PC-9 (cell line): Measurements from ENCODE around the gene TMEM30B. TPM values are rescaled to one million over a fixed set of nuclear protein-coding genes. Genes with fewer than 3 reads are reported as not detected.

Experiments
- BruUV-seq: library from RNA; stranded (reverse); fragments of 400-500 nt; replicated peaks from 2 replicates; lab custom pipeline; 2021; lab: Mats Ljungman, UMichigan
- CTCF ChIA-PET: fragments of 300-600 bp; sonication (Branson Sonifier 250); formaldehyde crosslinking; loops from one replicate; lab custom pipeline; 2022; ENCODE audit warnings: antibody characterized with exemption; lab: Charles Lee
- POLR2A ChIA-PET: fragments of 300-600 bp; sonication (Branson Sonifier 250); formaldehyde crosslinking; loops from one replicate; lab custom pipeline; 2022; ENCODE audit warnings: antibody characterized with exemption; ENCODE audit not compliant: unreplicated experiment; lab: Charles Lee
- DNase-seq, 2 experiments: peaks; one replicate each; pipeline versions ENCODE4 v3.0.0 to v3.0.0-alpha.2; 2015 to 2022; ENCODE audit warnings: mixed read lengths in 1 of 2
- H2AFZ ChIP-seq: fragments of 200-600 bp; sonication (generic); 2 replicates; pipeline ENCODE4 v1.8.1; 2017; ENCODE audit warnings: antibody characterized with exemption
- H3F3A ChIP-seq: fragments of 200-600 bp; sonication (generic); 2 replicates; pipeline ENCODE4 v1.8.1; 2017; ENCODE audit warnings: antibody characterized with exemption, mild to moderate bottlenecking, low read depth; ENCODE audit not compliant: insufficient read depth
- H3K27ac ChIP-seq: fragments of 200-600 bp; sonication (generic); 2 replicates; pipeline ENCODE4 v1.6.1; 2016; ENCODE audit warnings: mixed run types
- H3K27me3 ChIP-seq: fragments of 200-600 bp; sonication (generic); 2 replicates; pipeline ENCODE4 v1.6.1; 2016; ENCODE audit warnings: low read depth, mixed run types; ENCODE audit not compliant: insufficient read depth
- H3K36me3 ChIP-seq: fragments of 200-600 bp; sonication (generic); 2 replicates; pipeline ENCODE4 v1.6.1; 2016; ENCODE audit warnings: low read depth, mixed run types
- H3K4me1 ChIP-seq: fragments of 200-600 bp; sonication (generic); replicated peaks from 2 replicates; pipeline ENCODE4 v1.6.1; 2016; ENCODE audit warnings: mixed run types; ENCODE audit not compliant: insufficient read depth
- H3K4me2 ChIP-seq: fragments of 200-600 bp; sonication (generic); 2 replicates; pipeline ENCODE4 v1.6.1; 2017; ENCODE audit warnings: mixed run types
- H3K4me3 ChIP-seq: fragments of 200-600 bp; sonication (generic); 2 replicates; pipeline ENCODE4 v1.6.1; 2016; ENCODE audit warnings: mixed run types
- H3K79me2 ChIP-seq: fragments of 200-600 bp; sonication (generic); 2 replicates; pipeline ENCODE4 v1.6.1; 2017; ENCODE audit warnings: low read depth, mixed run types
- H3K9me2 ChIP-seq: fragments of 200-600 bp; sonication (generic); 2 replicates; pipeline ENCODE4 v1.8.1; 2017; ENCODE audit warnings: mild to moderate bottlenecking; ENCODE audit not compliant: insufficient read depth
- H3K9me3 ChIP-seq: fragments of 200-600 bp; sonication (generic); 2 replicates; pipeline ENCODE4 v1.8.1; 2016; ENCODE audit warnings: low read depth; ENCODE audit not compliant: insufficient read depth
- H4K20me1 ChIP-seq: fragments of 200-600 bp; sonication (generic); 2 replicates; pipeline ENCODE4 v1.8.1; 2017; ENCODE audit not compliant: insufficient read depth
- CTCF ChIP-seq: fragments of 200-600 bp; sonication (generic); conservative IDR thresholded peaks from 2 replicates; pipeline ENCODE4 v1.6.1; 2017; ENCODE audit warnings: mixed run types, antibody characterized with exemption, mild to moderate bottlenecking, moderate library complexity
- EZH2 ChIP-seq: fragments of 200-600 bp; sonication (generic); IDR thresholded peaks from 2 replicates; pipeline ENCODE4 v1.8.0; 2017; ENCODE audit warnings: antibody characterized with exemption, low read depth
- intact Hi-C: fragments of 100-400 bp; cut with micrococcal nuclease; formaldehyde crosslinking; loops from one replicate; pipeline ENCODE4 v1.10.0; 2022; ENCODE audit not compliant: unreplicated experiment
- total RNA-seq: library from RNA; stranded (reverse); gene quantifications from 2 replicates; pipeline ENCODE4 v1.2.3, GENCODE V29; 2021

The TMEM30B gene
- total RNA-seq, 1 experiment from 2014 or later, result 19.6 TPM

DNA sequence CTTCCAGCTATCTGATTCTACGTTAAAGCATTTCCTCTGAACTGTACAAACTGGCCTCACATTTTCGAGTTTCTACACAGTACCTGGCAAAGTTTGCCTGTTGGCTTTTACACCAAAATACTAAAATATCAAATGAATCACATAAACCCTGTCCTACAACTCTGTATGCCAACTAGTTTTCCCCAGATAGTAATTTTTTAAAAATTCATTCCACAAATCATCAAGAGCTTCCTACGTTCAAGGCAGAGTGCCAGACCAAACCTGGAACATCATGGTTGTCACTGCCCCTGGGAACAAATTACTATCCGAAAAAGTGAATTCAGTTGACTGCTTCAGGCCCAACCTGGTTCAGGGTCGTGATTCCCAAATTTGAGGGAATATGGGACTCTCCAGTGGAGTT lies 2.1 kb downstream of the TMEM30B start:
- Histone ChIP-seq H3K4me2 (peak overlapping the region; percentile 98), H3K4me3 (peak overlapping the region; percentile 93)

GRCh38 chr14:61277784-61278183 lies 3.4 kb downstream of the TMEM30B start:
- Histone ChIP-seq H3K79me2 (peaks cover 40% of the 10 kb centered on the region), H3F3A (peaks cover 20% of the 10 kb centered on the region), H3K4me3 (peak overlapping the region; percentile 93), H3K9me2 (no peaks in the 10 kb centered on the region), H3K36me3 (no peaks in the 10 kb centered on the region), H4K20me1 (peaks cover 19% of the 10 kb centered on the region), H2AFZ (no peak overlapping the region), H3K27me3 (no peaks in the 10 kb centered on the region), H3K27ac (no peak overlapping the region), H3K9me3 (no peaks in the 10 kb centered on the region), H3K4me1 (peaks cover 32% of the 10 kb centered on the region), H3K4me2 (peak overlapping the region; percentile 98)
- no TSS peak for BruUV-seq
- TF ChIP-seq CTCF, result no peak
- no peak for TF ChIP-seq EZH2
- intact Hi-C loops, result no loop called here
- no peak for DNase-seq
- ChIA-PET POLR2A (no interaction called here), CTCF (interaction anchor here (0.5 kb wide), 1 partner anchor 557 kb away, joined by 3 read pairs; no protein-coding TSS in a partner anchor)

More for the DNA sequence above, 2.1 kb downstream of the TMEM30B start:
- Histone ChIP-seq H3K36me3 (no peaks in the 10 kb centered on the region), H3K79me2 (peaks cover 46% of the 10 kb centered on the region), H2AFZ (peak overlapping the region; percentile 90; the same call in 1 of the 2 replicates), H3F3A (peaks cover 20% of the 10 kb centered on the region), H3K4me1 (peaks cover 32% of the 10 kb centered on the region), H3K9me2 (no peaks in the 10 kb centered on the region), H3K9me3 (no peaks in the 10 kb centered on the region), H3K27ac (peak overlapping the region; percentile 86), H3K27me3 (no peaks in the 10 kb centered on the region), H4K20me1 (peaks cover 19% of the 10 kb centered on the region)
- ChIA-PET POLR2A (interaction anchor here (0.6 kb wide), 2 partner anchors 105 to 588 kb away, joined by 3 to 7 read pairs; no protein-coding TSS in a partner anchor), CTCF (interaction anchor here (0.6 to 0.9 kb wide), 3 partner anchors 10 to 1113 kb away, joined by 3 to 9 read pairs (median 8); no protein-coding TSS in a partner anchor)
- DNase-seq, result no peak
- no peak for TF ChIP-seq EZH2
- no peak for TF ChIP-seq CTCF
- intact Hi-C loops, result no loop called here
- no TSS peak for BruUV-seq

GRCh38 chr14:61277232-61277631 lies 3.9 kb downstream of the TMEM30B start:
- H3K27ac ChIP-seq, result no peak overlapping the region
- no peaks in the 10 kb centered on the region for H3K36me3 ChIP-seq
- H3K9me3 ChIP-seq, result no peaks in the 10 kb centered on the region
- no peak for TF ChIP-seq CTCF
- TF ChIP-seq EZH2, result no peak
- ChIA-PET POLR2A (no interaction called here), CTCF (interaction anchor here (0.5 kb wide), 1 partner anchor 558 kb away, joined by 3 read pairs; no protein-coding TSS in a partner anchor)
- H3K9me2 ChIP-seq, result no peaks in the 10 kb centered on the region
- no TSS peak for BruUV-seq
- no peak for DNase-seq
- H4K20me1 ChIP-seq, result peaks cover 19% of the 10 kb centered on the region
- peaks cover 38% of the 10 kb centered on the region for H3K79me2 ChIP-seq
- peaks cover 19% of the 10 kb centered on the region for H3F3A ChIP-seq
- H2AFZ ChIP-seq, result no peak overlapping the region
- intact Hi-C loops, result no loop called here
- no peaks in the 10 kb centered on the region for H3K27me3 ChIP-seq
- peak overlapping the region; percentile 93; the same call in 1 of the 2 replicates for H3K4me3 ChIP-seq
- peak overlapping the region; percentile 98 for H3K4me2 ChIP-seq
- peaks cover 27% of the 10 kb centered on the region for H3K4me1 ChIP-seq
